Epithelial cell of prostate (primary cell): ENCODE results near the gene SPRR2G.
"Not testable (repeated sequence)": the region's sequence is repeated elsewhere in the genome, so short reads cannot be mapped to it uniquely, and the experiment has no call there.

Experiments used
- DNase-seq: peaks from one replicate; pipeline ENCODE4 v3.0.0-alpha.2; 2011; ENCODE audit warnings: low read depth, low spot score
- H3K27ac ChIP-seq: fragments of 450-650 bp; 2 replicates; pipeline ENCODE4 v1.5.1; 2017; ENCODE audit warnings: mild to moderate bottlenecking

The SPRR2G gene

GRCh38 chr1:153119491-153119971 lies 31.2 kb downstream of the SPRR2G start:
- H3K27ac ChIP-seq, result no peak overlapping the region
- no peak for DNase-seq

- DNase-seq, H3K27ac ChIP-seq: not testable (repeated sequence)
Observed at GRCh38 chr1:153115264-153115663, 35.4 kb downstream of the SPRR2G start.

GRCh38 chr1:153113416-153113815 lies 37.3 kb downstream of the SPRR2G start, which contains the start of gene SPRR2F:
TSS of gene SPRR2F (minus strand) at chr1:153113516. CDS start at chr1:153112733, 783 bp downstream.
- H3K27ac ChIP-seq, result no peak within 1 kb of the TSS
- DNase-seq, result no peak

- DNase-seq, H3K27ac ChIP-seq: not testable (repeated sequence)
Observed at GRCh38 chr1:153112454-153112853, 38.2 kb downstream of the SPRR2G start.

- H3K27ac ChIP-seq, result peak overlapping the region; percentile 87
- DNase-seq, result peak; percentile 94
Observed at GRCh38 chr1:153100245-153100644, 50.4 kb downstream of the SPRR2G start.
